Memory B cell (primary cell): ENCODE results near the gene IER5.
A peak's percentile ranks its signal among the peaks of the same experiment; 100 is the strongest.

ENCODE experiments used
- ATAC-seq: fragments of 150-1000 bp; cut with Tn5 transposase; 2 replicates; pipeline ENCODE4 v1.10.0; 2021; ENCODE audit warnings: low read depth, mild to moderate bottlenecking, moderate library complexity
- DNase-seq, 2 donors: peaks; one replicate each; pipeline ENCODE4 v3.0.0; 2022; ENCODE audit warnings: low spot score in 2 of 2
- H3K27ac Mint-ChIP-seq: one replicate; pipeline ENCODE4 v1.8.0; 2022; ENCODE audit warnings: mild to moderate bottlenecking, moderate library complexity, mixed read lengths
- H3K27me3 Mint-ChIP-seq: one replicate; pipeline ENCODE4 v1.8.0; 2022; ENCODE audit warnings: mixed read lengths
- H3K36me3 Mint-ChIP-seq: one replicate; pipeline ENCODE4 v1.8.0; 2022; ENCODE audit warnings: mild to moderate bottlenecking, mixed read lengths
- H3K4me1 Mint-ChIP-seq: one replicate; pipeline ENCODE4 v1.8.0; 2022; ENCODE audit warnings: mixed read lengths
- H3K4me3 Mint-ChIP-seq: one replicate; pipeline ENCODE4 v1.8.0; 2022; ENCODE audit warnings: mild to moderate bottlenecking, moderate library complexity, mixed read lengths
- H3K9me3 Mint-ChIP-seq: one replicate; pipeline ENCODE4 v1.8.0; 2022; ENCODE audit warnings: mixed read lengths

The IER5 gene

DNA sequence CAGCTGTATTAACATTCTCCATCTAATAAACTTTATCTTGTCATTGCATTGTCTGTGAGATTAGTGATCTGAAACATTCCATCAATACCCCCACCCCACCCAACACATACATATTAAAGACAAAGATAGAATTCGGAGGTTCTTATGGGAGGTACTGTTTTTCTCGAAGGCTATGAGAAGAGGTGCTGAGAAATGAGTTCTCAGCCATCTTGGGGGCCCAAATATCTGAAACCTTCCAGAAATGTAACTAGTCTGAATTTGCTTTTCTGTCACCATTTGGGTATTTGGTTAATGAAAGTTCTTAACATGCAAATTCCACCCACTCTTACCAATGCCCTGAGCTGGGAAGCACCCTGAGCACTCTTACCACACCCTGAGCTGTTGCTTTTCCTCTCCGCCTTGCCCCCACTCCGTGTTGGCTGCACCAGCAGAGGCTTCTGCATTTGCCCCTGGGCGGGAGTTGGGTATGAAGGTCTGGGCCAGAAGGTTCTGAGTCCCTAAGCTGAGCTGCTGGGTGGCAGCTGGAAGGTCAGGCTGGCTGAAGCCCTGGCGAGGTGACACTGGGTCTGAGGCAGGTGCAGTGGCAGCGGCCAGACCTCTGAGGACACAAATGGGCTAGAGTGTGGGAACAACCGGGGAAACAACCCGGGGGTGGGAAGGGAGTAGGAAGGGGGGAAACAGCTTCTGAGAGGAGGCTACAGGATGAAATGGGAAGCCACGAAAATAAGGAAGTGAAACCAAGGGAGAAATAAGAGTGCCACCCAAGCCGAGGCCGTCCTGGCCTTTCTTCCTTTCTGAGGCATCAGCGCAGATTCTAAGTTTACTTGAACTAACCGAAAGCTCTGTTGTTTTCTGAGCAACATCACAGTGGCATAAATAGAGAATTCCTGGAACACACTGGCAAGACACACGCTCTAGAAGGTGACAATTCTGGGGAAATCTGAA, 26.3 kb upstream of the IER5 start:
- Mint-ChIP-seq H3K36me3 (peaks cover 22% of the 10 kb centered on the region), H3K4me1 (peaks cover 21% of the 10 kb centered on the region), H3K27me3 (no peaks in the 10 kb centered on the region), H3K4me3 (peak overlapping the region; percentile 80), H3K27ac (peak overlapping the region; percentile 96), H3K9me3 (peaks cover 7% of the 10 kb centered on the region)
- DNase-seq (peak; percentile 54 to 62), ATAC-seq (peak; percentile 95)

DNA sequence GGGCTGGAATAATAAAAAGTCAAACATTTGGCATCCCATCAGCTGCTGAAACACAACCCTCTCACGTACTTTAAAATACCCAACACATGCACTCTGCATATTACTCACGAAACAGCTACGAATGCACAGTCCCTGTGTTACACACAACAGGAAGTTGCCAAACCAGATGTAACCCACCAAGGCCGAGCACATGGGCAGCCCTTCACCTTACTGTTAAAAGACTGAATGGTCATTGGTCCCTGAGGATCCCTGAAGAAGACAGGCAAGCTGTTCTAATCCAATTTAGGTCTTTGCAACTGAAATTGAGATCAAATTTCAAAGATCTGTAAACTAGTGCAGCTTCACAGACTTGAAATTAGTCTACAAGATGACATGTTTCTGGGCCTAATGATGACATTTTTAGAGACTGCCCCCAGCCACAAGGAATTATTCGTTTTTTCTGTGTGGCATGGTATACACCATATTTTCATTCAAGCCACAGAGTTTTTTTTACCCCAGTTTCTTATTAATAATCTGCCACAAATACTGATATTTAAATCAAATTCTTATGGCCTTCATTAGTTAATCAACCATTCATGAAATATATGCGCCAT, 25.6 kb upstream of the IER5 start:
- no peaks in the 10 kb centered on the region for H3K27me3 Mint-ChIP-seq
- no peak for DNase-seq

GRCh38 chr1:181064011-181064623, 24.4 kb upstream of the IER5 start:
- H3K36me3 Mint-ChIP-seq, result peaks cover 11% of the 10 kb centered on the region
- peaks cover 21% of the 10 kb centered on the region for H3K4me1 Mint-ChIP-seq
- no peak overlapping the region for H3K27ac Mint-ChIP-seq
- H3K4me3 Mint-ChIP-seq, result no peak overlapping the region
- DNase-seq (no peak), ATAC-seq (no peak)
- H3K27me3 Mint-ChIP-seq, result no peaks in the 10 kb centered on the region
- H3K9me3 Mint-ChIP-seq, result peaks cover 6% of the 10 kb centered on the region

More for the DNA sequence above, 25.6 kb upstream of the IER5 start:
- ATAC-seq, result peak; percentile 47
- Mint-ChIP-seq H3K36me3 (peaks cover 19% of the 10 kb centered on the region), H3K4me3 (peak overlapping the region; percentile 80), H3K4me1 (peaks cover 21% of the 10 kb centered on the region), H3K9me3 (peaks cover 7% of the 10 kb centered on the region), H3K27ac (peak overlapping the region; percentile 96)

- H3K27ac Mint-ChIP-seq, result no peak overlapping the region
- no peak for DNase-seq
- peaks cover 5% of the 10 kb centered on the region for H3K36me3 Mint-ChIP-seq
Measured at GRCh38 chr1:181064702-181065101, 23.8 kb upstream of the IER5 start.

GRCh38 chr1:181073638-181074037, 14.9 kb upstream of the IER5 start:
- H3K36me3 Mint-ChIP-seq, result peaks cover 3% of the 10 kb centered on the region
- H3K4me3 Mint-ChIP-seq, result no peak overlapping the region
- no peak for DNase-seq
- peaks cover 4% of the 10 kb centered on the region for H3K9me3 Mint-ChIP-seq
- H3K27me3 Mint-ChIP-seq, result peaks cover 12% of the 10 kb centered on the region
- no peak overlapping the region for H3K27ac Mint-ChIP-seq
- peaks cover 3% of the 10 kb centered on the region for H3K4me1 Mint-ChIP-seq
- no peak for ATAC-seq

More at GRCh38 chr1:181064702-181065101, 23.8 kb upstream of the IER5 start:
- Mint-ChIP-seq H3K27me3 (no peaks in the 10 kb centered on the region), H3K9me3 (peaks cover 2% of the 10 kb centered on the region), H3K4me1 (peaks cover 21% of the 10 kb centered on the region), H3K4me3 (no peak overlapping the region)
- ATAC-seq, result no peak

GRCh38 chr1:181075766-181076350, 12.6 kb upstream of the IER5 start:
- peaks cover 2% of the 10 kb centered on the region for H3K9me3 Mint-ChIP-seq
- ATAC-seq (no peak), DNase-seq (no peak)
- H3K27ac Mint-ChIP-seq, result no peak overlapping the region
- peaks cover 2% of the 10 kb centered on the region for H3K36me3 Mint-ChIP-seq
- H3K27me3 Mint-ChIP-seq, result peaks cover 15% of the 10 kb centered on the region
- no peak overlapping the region for H3K4me3 Mint-ChIP-seq
- peaks cover 5% of the 10 kb centered on the region for H3K4me1 Mint-ChIP-seq

DNA sequence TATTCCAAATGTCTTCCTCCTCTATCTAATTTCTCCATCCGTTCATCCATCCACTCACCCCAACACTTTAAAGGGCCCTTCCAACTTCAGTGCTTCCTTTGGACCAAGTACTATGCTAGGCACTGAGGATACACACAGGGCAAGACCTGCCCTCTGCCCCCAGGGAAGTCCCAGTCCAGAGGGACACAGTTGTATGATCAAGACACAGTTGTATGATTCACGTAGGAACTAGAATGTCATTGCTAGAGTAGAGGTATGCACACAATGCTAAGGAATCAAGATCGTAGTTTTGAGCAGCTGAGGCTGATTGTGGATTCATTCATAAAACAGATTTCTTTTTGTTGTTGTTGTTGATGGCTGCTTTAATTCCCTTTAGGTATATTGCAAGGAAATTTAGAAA, 11.6 kb upstream of the IER5 start:
- H3K27ac Mint-ChIP-seq, result no peak overlapping the region
- no peak for DNase-seq
- no peak overlapping the region for H3K4me3 Mint-ChIP-seq
- ATAC-seq, result no peak
- H3K4me1 Mint-ChIP-seq, result peaks cover 5% of the 10 kb centered on the region
- peaks cover 15% of the 10 kb centered on the region for H3K27me3 Mint-ChIP-seq
- H3K36me3 Mint-ChIP-seq, result peaks cover 2% of the 10 kb centered on the region
- H3K9me3 Mint-ChIP-seq, result peaks cover 2% of the 10 kb centered on the region

DNA sequence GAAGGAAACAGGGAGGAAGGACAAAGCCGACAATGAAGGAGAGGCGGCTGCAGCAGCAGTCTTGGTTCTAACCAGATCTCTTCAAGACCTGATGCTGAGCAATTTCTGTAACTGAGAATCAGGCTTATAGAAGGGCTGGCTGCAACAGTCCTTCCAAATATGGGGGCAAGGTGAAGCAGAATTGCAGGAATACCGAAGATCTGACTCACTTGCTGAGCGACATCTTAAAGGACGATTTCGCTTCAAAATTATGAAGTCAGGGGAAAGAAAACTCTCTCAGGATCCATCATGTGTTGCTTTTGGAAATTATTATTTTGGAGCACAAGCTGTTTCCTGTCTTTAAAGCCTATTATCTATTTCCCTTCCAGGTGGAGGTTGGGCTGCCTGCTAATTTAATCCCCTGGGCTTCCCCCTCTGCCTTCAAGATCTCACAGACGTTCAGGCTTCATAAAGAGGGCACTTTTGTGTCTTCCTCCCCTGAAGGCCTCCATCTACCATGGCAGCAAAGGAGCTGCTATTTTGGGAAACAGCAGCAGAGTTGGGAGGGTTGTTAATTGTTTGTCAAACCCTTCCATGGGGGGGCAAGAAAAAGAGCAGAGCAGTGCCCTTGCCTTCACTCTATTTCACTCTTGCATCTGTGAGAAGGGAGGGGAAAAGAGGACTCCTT, 10.8 kb upstream of the IER5 start:
- peaks cover 15% of the 10 kb centered on the region for H3K27me3 Mint-ChIP-seq
- no peak for DNase-seq

DNA sequence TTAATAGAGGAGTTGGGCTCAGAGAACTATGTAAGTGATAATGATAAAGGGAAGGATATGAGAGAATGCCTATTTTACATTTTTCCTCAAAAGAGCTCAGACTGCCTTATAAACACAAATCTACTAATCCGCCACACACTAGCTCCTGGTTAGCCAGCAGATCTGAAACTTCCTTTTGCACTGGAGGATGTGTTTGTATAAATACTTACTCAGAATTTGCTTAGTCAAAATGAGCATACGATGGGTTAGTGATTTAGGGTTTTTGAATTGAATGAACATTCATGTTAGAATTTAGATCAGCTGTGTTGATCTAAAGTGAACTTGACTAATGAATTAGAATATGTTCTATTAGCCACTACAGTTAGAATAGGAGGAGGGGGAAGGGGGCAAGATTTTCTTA, 9.1 kb upstream of the IER5 start:
- peaks cover 2% of the 10 kb centered on the region for H3K9me3 Mint-ChIP-seq
- DNase-seq, result no peak
- H3K4me1 Mint-ChIP-seq, result peaks cover 9% of the 10 kb centered on the region
- ATAC-seq, result no peak
- peaks cover 15% of the 10 kb centered on the region for H3K27me3 Mint-ChIP-seq
- H3K36me3 Mint-ChIP-seq, result peaks cover 2% of the 10 kb centered on the region
- H3K4me3 Mint-ChIP-seq, result no peak overlapping the region
- no peak overlapping the region for H3K27ac Mint-ChIP-seq

More for the DNA sequence above, 10.8 kb upstream of the IER5 start:
- Mint-ChIP-seq H3K36me3 (peaks cover 2% of the 10 kb centered on the region), H3K4me3 (no peak overlapping the region), H3K9me3 (peaks cover 2% of the 10 kb centered on the region), H3K4me1 (peaks cover 5% of the 10 kb centered on the region), H3K27ac (no peak overlapping the region)
- no peak for ATAC-seq

GRCh38 chr1:181079920-181080319, 8.6 kb upstream of the IER5 start:
- Mint-ChIP-seq H3K4me1 (peaks cover 12% of the 10 kb centered on the region), H3K27me3 (peaks cover 15% of the 10 kb centered on the region)

DNA sequence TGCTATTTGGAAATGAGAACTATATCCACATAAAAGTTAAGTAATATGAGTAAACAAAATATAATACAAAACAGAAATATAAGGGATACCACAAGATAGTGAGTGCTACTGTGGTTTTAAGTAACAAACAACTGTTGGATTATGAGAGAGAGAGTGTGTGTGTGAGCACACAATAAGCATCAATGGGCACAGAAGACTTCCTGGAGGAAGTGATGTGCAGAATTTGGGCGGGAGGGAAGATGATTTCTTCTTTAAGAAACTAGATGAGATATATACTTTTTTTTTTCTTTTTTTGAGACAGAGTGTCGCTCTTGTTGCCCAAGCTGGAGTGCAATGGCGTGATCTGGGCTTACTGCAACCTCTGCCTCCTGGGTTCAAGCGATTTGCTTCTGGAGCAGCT, 7.9 kb upstream of the IER5 start:
- H3K4me3 Mint-ChIP-seq, result no peak overlapping the region
- H3K9me3 Mint-ChIP-seq, result no peaks in the 10 kb centered on the region
- ATAC-seq, result no peak
- H3K27ac Mint-ChIP-seq, result no peak overlapping the region
- peaks cover 12% of the 10 kb centered on the region for H3K4me1 Mint-ChIP-seq
- H3K27me3 Mint-ChIP-seq, result peaks cover 15% of the 10 kb centered on the region
- no peaks in the 10 kb centered on the region for H3K36me3 Mint-ChIP-seq
- no peak for DNase-seq

More at GRCh38 chr1:181079920-181080319, 8.6 kb upstream of the IER5 start:
- no peak overlapping the region for H3K4me3 Mint-ChIP-seq
- no peak overlapping the region for H3K27ac Mint-ChIP-seq
- no peaks in the 10 kb centered on the region for H3K9me3 Mint-ChIP-seq
- DNase-seq (no peak), ATAC-seq (no peak)
- H3K36me3 Mint-ChIP-seq, result no peaks in the 10 kb centered on the region

- Mint-ChIP-seq H3K27ac (no peak overlapping the region), H3K9me3 (no peaks in the 10 kb centered on the region), H3K4me3 (no peak overlapping the region), H3K4me1 (peaks cover 15% of the 10 kb centered on the region), H3K36me3 (no peaks in the 10 kb centered on the region), H3K27me3 (peaks cover 15% of the 10 kb centered on the region)
- DNase-seq (no peak), ATAC-seq (no peak)
Measured at GRCh38 chr1:181081395-181081794, 7.1 kb upstream of the IER5 start.

- H3K27me3 Mint-ChIP-seq, result peaks cover 6% of the 10 kb centered on the region
- H3K4me1 Mint-ChIP-seq, result peaks cover 20% of the 10 kb centered on the region
- DNase-seq (peak; percentile 44 to 62), ATAC-seq (peak; percentile 60)
- H3K4me3 Mint-ChIP-seq, result no peak overlapping the region
- H3K36me3 Mint-ChIP-seq, result peaks cover 2% of the 10 kb centered on the region
- no peaks in the 10 kb centered on the region for H3K9me3 Mint-ChIP-seq
- H3K27ac Mint-ChIP-seq, result no peak overlapping the region
Measured at GRCh38 chr1:181083842-181084605, 4.5 kb upstream of the IER5 start.
